Measurements from ENCODE around the gene LAIR1.
"Not testable (repeated sequence)": the region's sequence is repeated elsewhere in the genome, so short reads cannot be mapped to it uniquely, and the experiment has no call there.

Gene LAIR1

DNA sequence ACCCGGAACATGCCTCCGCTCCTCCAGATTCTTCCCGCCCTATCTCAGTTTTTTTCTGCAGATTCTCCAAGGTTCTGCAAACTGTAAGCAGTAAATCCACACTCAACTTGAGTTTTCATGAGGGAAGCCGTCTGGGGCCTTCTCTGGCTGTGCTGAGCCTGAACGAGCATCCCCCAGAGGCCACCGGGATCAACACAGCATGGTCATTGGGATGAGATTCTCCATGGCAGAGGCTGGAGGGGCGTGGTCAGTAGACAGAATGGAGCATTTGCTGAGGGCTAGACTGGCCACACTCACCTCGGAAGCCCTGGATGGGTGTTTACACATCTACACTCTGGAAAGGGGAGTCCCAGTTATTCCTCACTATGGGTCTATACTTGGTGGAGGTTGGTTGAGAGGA, 23.4 kb downstream of the LAIR1 start:
- DNase-seq (ENCODE audit: low read depth), result no peak

DNA sequence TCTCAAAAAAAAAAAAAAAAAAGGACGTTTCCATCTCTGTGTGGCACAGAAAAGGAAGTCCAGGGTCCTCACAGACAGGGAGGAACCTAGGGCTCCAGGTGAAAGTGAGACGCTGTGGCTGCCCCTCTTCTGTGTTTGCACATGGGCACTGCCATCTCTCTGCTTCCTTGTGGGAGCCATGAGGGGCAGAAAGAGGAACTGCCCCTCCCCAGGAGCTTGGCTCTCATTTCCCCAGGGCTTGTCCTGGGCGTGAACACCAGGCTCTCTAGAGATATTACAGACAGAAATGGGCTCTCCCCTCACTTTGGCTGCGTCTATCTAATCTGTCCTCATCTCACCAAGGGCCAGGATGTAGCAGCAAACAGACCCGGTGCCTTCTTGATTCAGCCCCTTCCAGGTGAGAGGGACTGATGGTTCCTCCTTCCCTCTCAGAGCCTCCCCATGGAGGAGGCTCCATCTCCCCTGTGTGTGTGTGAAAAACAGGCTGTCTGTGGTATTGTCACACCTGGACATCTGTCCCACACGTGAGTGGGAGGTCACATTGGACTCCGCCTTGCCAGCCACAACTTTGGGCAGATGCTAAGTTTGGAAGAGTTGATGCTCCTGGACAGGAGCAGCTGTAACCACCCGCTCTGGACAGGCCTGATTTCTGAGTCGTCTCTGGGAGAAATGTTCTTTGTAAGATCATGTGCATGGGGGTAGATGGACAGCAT, 24.9 kb downstream of the LAIR1 start:
- no peak for DNase-seq (ENCODE audit: low read depth)

DNA sequence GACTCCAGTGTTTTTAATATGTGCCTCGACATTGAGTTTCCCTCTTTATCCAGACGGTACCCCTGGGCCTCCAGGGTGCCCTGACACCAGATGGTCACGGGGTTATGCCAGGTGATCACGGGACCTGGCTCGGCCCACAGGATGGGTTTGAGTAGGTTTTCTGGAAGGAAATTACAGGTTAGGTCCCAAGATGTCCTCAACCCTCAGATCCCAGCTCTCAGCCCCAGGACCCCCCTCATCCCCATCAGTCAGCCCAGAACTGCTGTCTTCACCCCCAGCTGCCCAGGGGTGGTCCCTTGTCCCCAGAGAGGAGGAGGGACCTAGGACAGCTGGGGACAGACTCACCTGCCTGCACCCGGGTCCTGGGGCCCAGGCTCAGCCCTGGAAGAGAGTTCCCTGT, 26.2 kb downstream of the LAIR1 start:
- DNase-seq (ENCODE audit: low read depth), result no peak

DNA sequence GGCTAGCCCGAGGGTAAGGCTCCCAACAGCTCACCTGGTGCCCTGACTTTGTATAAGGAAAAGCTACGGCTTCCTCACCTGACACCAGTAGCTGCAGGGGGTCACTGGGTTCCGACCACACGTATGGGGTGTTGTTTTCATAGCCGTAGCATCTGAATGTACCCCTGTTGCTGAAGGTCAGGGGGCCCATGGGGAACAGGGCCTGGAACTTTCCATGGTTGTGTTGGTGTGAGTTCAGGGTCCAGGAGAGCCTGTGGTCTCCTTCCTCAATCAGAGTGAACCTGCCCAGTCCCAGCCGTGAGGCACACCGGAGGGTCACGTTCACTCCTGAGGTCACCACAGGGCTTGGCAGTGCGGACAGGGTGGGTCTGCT, 26.9 kb downstream of the LAIR1 start:
- DNase-seq (ENCODE audit: low read depth), result no peak

DNA sequence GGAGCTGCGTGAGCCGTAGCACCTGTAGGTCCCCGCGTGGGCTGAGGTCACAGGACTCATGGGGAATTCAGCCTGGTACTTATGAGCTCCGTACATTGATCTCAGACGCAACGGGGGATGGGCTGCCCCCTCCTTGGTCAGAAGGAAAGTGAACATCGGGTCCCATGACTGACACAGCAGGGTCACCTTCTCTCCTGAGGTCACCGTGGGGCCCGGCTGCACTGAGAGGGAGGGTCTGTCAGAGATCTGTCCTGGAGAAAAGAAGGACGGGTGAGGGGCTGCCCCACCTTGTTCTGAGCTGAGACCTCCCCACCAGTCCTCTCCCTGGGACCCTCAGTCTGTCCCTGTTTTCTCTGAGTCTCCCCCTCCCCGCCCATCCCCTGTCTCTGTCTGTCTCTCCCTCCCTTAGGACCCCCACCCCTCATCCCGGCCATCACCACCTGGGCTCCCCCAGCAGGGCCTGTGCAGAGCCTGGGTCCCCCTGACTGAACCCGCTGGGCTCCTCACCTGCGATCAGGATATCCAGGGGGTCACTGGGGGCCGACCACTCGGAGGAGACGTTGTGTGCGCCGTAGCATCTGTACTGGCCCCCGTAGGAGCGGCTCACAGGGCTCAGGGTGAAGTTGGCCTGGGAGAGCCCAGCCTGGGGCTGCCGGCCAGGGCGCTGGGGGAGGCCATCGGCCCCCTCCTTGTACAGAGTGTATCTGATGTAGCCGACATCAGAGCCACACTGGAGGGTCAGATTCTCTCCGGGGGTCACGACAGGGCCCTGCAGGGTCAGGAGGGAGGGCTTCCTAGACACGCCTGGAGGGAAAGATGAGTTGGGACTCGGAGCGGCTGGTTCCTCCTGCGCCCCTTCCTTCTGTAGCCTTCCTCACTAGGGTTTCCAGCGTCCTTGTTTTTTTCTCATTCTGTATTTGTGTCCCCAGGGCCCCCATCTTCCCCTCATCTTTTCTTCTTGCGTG, 27.6 kb downstream of the LAIR1 start:
- no peak for DNase-seq (ENCODE audit: low read depth)

DNA sequence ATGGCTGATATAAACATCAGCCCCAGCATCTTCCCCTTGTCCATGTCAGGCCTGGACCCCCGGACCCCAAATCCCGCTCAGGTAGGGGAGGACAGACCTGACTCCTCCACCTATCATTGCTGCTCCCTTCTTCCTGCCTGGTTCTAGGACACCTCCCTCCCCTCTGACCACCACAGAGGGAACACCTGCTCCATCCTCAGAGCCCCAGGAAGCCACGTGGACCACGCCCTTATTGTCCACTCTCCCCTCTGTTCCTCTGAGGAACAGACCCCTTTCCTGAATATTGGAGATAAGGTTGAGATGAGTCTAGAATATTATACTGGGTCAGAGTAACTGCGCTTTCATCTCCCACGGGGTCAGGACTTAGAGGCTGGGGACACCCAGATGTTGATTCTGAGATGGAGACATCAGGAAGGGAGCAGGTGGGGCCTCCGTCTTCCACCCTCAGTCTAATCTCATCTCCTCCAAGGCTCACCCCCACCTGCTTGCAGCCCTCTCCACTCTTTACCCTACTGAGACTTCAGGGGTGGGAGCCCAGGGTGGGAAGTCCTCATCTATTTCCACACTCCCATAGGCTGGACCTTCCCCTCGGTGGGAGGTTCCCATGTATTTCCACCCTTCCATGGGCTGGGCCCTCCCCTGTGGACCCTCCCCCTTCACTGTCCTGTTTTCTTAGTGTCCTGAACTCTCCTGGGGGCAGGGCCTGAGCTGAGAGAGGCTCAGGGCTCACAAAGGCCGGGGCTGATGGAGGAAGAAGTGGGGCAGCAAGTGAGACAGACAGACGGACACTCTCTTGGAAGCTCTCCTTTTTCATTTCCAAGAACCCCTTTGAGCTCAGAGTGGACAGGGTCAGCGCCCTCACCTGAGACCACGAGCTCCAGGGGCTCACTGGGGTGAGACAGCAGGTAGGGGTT, 28.5 kb downstream of the LAIR1 start:
- DNase-seq (ENCODE audit: low read depth), result peak; percentile 51

DNA sequence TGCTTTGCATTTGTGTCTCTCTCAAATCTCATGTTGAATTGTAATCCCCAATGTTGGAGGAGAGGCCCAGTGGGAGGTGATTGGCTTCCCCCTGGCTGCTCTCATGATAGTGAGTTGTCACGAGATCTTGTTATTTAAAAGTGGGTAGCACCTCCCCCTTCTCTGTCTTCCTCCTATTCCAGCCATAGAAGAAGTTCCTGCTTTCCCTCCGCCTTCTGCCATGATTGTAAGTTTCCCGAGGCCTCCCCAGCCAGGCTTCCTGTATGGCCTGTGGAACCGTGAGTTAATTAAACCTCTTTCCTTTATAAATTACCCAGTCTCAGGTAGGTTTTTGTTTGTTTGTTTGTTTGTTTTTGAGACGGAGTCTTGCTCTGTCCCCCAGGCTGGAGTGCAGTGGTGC, 29.6 kb downstream of the LAIR1 start:
- DNase-seq (ENCODE audit: low read depth), result peak; percentile 50

DNA sequence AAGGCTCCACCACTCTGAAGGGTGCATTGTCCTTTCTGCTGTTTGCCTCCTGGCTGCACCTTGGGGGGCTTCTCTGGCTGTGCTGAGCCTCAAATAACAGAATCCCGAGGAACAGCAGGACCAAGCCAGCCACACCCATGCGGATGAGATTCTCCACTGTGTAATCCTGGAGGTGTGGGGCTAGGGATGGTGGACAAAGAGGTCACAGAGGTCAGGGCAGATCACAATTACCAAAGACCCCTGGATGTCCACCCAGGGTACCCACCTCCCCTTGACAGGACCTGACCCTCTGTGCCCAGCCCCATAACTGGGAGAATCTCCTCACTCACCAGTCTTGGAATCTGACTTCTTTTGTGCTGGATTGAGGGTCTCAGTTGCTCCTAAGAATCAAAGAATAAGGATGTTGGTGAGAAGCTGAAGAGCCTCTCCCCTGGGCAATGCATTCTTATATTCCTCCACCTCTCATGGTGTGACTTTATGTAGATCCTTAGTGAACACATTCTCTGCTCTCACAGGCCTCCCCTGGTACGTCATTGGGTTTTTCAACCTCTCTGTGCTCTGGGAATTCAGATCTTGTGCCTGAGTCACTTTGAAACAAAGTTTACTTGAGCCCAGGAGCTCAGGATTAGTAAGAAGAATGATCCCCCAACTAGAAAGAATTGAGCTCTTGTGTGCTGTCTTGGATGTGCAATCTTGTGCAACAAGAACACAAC, 31.0 kb downstream of the LAIR1 start:
- DNase-seq (ENCODE audit: low read depth), result no peak

DNA sequence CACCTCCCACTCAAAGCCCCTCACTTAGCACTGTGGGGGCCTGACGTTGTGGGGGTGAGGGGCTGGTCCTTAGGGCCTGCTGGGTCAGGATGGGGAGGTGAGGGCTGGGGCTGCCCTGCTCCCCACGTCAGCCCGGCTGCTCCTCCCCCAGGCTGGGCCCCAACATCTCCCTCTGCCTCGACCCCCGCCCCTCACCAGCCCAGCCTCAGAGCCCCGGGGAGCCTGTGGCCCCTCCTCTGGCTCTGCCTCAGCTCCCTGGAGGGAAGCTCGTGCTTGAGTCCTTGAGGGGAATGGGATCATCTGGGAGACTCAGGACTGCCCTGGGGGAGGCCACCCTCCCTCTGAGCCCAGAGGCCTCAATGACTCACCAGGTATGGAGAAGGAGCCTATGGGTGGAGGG, 32.6 kb downstream of the LAIR1 start:
- no peak for DNase-seq (ENCODE audit: low read depth)

DNA sequence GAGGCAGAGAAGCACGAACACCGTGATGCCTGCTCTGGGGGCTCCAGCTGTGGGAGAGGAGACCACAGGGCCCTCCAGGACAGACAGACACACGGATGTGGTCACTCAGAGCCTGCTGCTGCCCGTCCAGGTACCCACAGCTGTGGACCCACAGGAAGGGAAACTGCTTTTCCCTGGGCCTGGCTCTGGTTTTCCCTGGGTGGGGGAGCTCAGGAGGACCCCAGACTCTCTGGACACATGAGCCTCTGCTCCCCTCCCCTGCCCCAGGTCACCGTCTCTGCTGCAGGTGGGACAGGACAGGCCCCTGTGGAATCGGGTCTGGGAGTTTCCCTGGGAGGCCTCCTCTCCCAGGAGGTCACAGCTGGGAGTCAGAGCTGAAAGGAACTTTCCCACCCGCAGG, 33.1 kb downstream of the LAIR1 start:
- DNase-seq (ENCODE audit: low read depth), result no peak

DNA sequence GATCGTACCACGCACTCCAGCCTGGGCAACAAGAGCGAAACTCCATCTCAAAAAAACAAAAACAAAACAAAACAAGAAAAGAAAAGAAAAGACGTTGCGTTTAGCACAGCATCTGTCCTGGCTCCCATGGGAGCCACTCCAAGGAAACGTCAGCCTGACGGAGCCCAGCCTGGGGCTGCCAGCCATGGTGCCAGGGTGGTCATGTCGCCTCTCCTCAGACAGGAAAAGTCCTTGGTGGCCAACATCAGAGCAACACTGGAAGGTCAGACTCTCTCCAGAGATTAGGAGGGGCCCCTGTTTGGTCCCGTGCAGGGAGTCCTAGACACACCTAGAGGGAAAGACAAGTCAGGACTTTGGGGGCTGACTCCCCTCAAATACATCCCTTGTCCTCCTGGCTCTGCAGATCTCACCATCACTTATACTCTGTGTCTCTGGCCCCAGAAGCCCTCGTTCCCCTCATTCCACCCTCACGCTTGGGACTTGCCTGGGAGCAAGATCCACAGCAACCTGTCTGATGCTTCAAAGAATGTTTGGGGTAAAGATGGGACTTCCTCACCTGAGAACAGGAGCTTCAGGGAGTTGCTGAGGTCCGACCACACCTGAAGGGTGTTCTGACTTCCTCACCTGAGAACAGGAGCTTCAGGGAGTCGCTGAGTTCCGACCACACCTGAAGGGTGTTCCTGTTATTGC, 35.1 kb downstream of the LAIR1 start:
- DNase-seq (ENCODE audit: low read depth), result no peak

DNA sequence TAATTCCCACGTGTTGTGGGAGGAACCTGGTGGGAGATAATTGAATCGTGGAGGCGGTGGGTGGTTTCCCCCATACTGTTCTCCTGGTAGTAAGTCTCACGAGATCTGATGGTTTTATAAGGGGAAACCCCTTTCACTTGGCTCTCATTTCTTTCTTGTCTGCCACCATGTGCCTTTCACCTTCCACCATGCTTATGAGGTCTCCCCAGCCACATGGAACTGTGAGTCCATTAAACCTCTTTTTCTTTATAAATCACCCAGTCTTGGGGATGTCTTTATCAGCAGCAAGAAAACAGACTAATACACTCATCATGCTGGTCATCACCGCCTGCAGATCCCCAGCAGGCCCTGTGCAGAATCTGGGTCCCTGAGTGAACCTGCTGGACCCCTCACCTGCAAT, 36.0 kb downstream of the LAIR1 start:
- not testable (repeated sequence) for DNase-seq (ENCODE audit: low read depth)

DNA sequence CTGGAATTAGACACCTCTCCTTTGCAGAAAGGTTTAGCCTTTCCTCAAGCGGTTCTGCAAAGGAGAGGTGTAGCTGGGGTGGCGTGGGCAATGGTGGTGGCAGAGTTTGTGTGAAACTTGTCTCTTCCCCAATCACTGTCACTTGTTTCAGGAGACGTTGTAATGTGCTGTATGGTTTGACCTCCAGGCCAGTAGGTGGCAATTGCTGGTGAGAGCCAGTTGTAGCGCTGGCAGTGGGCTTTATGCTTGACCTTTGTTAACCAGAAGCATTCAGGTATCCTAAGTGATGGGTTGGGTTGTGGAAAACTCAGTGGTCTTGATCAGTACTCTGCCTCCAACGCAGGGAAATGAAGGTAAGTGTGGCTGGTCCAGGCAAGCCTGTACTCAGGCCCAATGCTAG, 39.1 kb downstream of the LAIR1 start:
- DNase-seq (ENCODE audit: low read depth), result no peak

DNA sequence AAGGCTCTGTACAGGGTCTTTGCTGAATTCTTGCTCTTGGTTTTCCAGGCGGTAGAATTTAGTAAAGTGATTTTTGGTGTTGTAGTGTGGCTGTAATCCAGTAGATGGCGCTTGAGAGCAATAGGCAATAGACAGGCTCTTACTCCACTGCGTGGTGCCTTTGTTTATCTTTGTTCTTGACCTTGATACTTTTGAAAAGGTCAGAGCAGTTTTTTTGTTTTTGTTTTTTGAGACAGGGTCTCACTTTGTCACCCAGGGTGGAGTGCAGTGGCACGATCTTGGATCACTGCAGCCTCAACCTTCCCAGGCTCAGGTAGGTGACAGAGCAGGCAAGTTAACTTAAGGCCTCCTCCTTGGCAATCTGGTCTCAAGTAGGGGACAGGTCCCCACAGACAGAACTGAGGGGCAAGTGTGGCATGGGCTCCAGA, 39.5 kb downstream of the LAIR1 start:
- no peak for DNase-seq (ENCODE audit: low read depth)

DNA sequence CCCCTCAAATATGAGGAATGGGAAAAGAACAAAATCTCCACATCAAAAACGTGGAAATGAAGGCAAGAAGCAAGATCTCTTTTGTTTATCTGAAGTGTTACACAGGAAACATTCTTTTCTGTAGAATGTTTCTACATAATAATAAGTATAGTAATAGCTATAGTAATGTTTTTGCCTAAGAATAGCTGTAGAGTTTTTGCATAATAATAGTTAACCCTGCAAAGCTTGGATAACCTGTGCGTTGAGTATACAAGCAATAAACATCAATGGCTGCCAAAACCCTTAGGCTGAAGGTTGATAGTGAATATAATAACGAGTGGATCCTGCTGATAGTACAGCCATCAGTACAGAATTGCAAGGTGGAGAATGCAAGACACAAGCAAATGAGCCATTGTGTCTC, 40.7 kb downstream of the LAIR1 start:
- DNase-seq (ENCODE audit: low read depth), result no peak

DNA sequence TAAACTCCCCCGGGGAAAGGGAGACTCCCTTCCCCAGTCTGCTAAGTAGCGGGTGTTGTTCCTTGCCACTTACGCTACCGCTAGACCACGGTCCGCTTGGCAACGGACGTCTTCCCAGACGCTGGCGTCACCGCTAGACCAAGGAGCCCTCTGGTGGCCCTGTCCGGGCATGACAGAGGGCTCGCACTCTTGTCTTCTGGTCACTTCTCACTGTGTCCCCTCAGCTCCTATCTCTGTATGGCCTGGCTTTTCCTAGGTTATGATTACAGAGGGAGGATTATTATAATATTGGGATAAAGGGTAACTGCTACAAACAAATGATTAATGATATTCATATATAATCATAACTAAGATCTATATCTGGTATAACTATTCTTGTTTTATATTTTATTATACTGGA, 41.8 kb downstream of the LAIR1 start:
- DNase-seq (ENCODE audit: low read depth), result not testable (repeated sequence)

DNA sequence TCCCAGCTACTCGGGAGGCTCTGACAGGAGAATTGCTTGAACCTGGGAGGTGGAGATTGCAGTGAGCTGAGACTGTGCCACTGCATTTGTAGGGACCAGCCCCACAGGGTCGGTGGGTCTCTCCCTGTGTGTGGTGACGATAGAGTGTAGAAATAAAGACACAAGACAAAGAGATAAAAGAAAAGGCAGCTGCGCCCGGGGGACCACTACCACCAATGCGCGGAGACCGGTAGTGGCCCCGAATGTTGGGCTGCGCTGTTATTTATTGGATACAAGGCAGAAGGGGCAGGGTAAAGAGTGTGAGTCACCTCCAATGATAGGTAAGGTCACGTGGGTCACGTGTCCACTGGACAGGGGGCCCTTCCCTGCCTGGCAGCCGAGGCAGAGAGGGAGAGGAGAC, 42.4 kb downstream of the LAIR1 start:
- not testable (repeated sequence) for DNase-seq (ENCODE audit: low read depth)

DNA sequence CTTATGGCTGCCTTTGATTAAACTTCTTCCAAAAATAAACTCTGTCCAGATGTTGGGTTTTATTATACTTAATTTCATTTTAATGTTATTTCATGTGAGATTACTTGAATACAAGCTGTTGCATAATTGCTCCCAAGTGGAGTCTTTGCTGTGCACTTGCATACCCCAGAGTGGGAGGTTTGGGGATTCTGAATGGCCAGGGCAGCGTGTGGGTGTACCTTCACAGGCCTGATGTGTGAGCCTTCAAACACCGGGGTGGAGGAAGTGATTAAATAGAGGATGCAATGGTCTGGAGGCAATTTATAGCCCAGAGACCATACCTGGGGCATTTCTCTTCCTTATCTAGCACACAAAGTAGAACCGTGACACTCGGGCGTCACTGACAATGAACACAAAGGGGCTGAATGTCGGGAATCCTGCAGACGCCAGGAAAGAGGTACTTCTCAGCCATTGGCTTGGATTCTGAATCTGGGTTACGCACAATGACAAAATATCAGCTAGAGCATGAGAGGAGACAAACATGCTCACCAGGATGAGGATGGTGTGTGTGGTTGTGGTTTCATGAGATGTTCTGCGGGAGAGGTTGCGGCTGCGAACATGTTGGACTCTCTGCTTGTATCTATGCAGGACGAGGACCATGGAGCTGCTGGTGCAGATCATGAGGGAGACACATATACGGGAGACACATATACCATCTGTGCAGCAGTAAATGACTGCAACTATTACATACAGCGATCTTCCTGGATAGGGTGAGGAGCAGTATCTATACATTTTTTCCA, 44.6 kb downstream of the LAIR1 start:
- DNase-seq (ENCODE audit: low read depth), result no peak

DNA sequence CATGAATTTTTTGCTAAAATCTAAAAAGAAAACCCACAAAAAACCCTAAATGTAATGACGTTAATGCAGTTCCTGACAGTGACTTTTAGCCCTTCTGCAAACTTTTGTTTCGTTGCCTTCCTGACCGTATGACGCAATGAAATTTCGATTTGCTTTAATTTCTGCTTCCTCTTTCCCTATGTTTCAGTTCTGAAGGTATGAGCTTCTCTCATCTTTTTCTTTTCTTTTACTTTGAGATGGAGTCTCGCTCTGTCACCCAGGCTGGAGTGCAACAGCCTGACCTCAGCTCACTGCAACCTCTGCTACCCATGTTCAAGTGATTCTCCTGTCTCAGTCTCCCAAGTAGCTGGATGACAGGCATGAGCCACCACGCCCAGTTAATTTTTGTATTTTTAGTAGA, 45.7 kb downstream of the LAIR1 start:
- DNase-seq (ENCODE audit: low read depth), result no peak

DNA sequence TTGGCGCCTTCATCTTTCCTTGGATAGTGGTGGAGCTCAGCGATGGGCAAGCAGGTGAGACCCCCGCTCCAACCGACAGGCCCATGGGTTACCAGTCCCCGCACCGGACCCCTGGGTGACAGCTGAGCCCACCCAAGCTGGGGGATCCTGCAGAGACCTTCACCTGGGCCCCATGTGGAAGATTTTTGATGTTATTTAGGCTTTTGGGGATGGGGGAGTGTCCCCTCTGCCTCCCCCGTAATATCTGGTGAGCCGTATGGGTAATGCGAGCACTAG, 46.8 kb downstream of the LAIR1 start:
- no peak for DNase-seq (ENCODE audit: low read depth)
